Fibroblast of pulmonary artery (primary cell): Measurements from ENCODE around the gene IL2RA.
"Not testable (repeated sequence)": the region's sequence is repeated elsewhere in the genome, so short reads cannot be mapped to it uniquely, and the experiment has no call there.

Source experiments
- DNase-seq: peaks from one replicate; pipeline ENCODE4 v3.0.0-alpha.2; 2010; ENCODE audit warnings: low read depth
- H3K4me3 ChIP-seq: replicated peaks from 2 replicates; pipeline ENCODE4 v1.5.1; 2011; ENCODE audit warnings: low read depth, mild to moderate bottlenecking, control low read depth, low read length, moderate library complexity
- TF ChIP-seq, protein P1 (sequence below): IDR thresholded peaks from 2 replicates; pipeline ENCODE4 v1.5.1; 2011; ENCODE audit warnings: mild to moderate bottlenecking, control low read depth, low read length, inconsistent platforms; ENCODE audit errors: missing control alignments

Gene IL2RA

DNA sequence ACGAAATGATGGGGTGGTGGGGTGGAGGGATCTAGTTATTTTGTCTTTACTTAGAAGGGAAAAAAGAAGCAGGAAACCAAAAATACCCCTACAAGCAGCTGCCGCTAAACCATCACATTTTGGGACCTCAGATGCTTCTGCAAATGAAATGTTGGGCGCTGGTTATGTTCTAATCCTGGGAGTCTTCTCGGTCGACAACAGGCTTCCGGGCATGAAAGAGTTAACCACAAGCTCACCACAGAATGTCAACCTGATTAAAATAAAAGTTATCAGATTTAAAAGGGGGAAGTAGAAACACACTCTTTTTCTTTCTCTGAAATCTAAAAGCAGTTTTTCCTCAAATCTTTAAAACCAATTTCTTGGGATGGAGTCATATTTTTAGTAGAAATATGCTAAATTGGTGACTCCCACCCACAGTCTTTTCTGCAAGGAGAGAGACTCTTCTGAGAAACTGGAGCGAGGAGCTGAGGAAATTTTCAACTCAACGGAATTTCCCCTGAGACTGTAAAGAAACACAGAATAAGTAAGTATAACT, 16.8 kb downstream of the IL2RA start:
- no peak for DNase-seq
- TF ChIP-seq, protein P1, sequence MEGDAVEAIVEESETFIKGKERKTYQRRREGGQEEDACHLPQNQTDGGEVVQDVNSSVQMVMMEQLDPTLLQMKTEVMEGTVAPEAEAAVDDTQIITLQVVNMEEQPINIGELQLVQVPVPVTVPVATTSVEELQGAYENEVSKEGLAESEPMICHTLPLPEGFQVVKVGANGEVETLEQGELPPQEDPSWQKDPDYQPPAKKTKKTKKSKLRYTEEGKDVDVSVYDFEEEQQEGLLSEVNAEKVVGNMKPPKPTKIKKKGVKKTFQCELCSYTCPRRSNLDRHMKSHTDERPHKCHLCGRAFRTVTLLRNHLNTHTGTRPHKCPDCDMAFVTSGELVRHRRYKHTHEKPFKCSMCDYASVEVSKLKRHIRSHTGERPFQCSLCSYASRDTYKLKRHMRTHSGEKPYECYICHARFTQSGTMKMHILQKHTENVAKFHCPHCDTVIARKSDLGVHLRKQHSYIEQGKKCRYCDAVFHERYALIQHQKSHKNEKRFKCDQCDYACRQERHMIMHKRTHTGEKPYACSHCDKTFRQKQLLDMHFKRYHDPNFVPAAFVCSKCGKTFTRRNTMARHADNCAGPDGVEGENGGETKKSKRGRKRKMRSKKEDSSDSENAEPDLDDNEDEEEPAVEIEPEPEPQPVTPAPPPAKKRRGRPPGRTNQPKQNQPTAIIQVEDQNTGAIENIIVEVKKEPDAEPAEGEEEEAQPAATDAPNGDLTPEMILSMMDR = no peak
- H3K4me3 ChIP-seq = no peak overlapping the region

GRCh38 chr10:6044751-6045313, 17.3 kb downstream of the IL2RA start:
- TF ChIP-seq, protein P1 = no peak
- H3K4me3 ChIP-seq = no peak overlapping the region
- DNase-seq = no peak

DNA sequence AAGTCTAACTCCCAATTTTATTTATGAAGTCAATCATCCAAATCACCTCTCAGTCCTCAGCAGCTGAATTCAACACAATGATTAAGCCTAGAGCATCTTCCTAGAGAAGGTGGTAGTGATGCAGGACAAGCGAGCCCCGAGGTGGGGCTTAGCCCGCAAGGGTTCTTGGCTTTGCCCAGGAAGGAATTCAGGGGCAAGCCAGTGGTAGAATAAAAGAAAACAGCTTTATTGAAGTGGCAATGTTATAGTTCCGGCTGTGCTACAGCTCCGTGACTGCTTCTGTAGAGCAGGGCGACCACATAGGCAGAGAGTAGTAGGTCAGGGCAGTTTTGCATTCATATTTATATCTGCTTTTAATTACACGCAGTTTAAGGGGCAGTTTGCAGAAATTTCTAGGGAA, 18.1 kb downstream of the IL2RA start:
- TF ChIP-seq, protein P1 = no peak
- H3K4me3 ChIP-seq = no peak overlapping the region
- no peak for DNase-seq

- not testable (repeated sequence) for H3K4me3 ChIP-seq, DNase-seq
Observed at GRCh38 chr10:6043377-6043776, 18.8 kb downstream of the IL2RA start.

DNA sequence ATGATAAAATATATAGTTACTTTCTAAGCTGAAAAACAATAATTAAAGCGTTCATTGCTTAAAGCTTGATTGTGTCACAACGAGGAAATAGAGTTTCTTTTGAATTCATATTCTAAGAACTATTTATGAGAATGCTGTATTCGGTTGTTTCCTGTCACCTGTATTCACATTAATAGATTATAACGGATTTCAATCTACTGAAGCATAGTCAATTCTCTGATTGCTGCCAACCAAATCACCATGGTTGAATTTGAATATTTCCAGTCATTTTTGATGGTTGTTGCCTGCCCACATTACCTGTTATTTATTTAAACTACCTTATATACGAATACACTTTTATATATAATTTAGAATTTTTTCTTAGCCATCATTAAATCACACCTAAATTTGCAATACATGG, 22.0 kb downstream of the IL2RA start:
- no peak for DNase-seq
- no peak overlapping the region for H3K4me3 ChIP-seq
- TF ChIP-seq, protein P1 = no peak

- no peak overlapping the region for H3K4me3 ChIP-seq
- no peak for DNase-seq
- TF ChIP-seq, protein P1 = no peak
Observed at GRCh38 chr10:6039711-6040110, 22.5 kb downstream of the IL2RA start.

DNA sequence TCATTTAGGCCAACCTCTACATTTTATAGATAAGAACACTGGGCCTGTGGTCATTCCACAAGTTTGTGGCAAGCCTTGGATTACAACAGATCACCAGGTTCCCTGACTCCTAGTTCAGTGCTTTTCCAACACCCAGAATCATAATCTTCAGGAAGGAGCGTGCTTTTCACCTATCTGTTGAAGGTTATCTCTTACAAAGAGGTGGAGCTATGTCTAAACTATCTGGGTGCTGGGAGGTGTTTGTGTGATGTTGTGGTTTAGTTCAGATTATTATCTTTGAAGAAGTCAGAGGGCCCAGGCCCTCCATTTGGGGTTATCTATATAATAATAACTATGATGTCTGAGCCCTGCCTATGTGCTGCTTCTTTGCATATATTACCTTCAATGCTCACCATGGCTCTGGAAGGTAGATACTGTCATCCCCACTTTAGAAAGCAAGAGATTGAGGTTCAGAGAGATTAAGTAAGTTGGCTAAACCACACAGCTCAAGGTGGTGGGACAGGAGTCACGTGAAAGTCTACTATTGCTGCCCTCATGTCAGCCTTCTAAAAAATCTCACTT, 24.0 kb downstream of the IL2RA start:
- DNase-seq = no peak
- no peak overlapping the region for H3K4me3 ChIP-seq
- TF ChIP-seq, protein P1 = no peak
